Activated T-cell treated with anti-CD3 and anti-CD28 coated beads for 48 hours (primary cell): Measurements from ENCODE around the gene PHF21A.

Experiments used
- DNase-seq: peaks from one replicate; pipeline ENCODE4 v3.0.0-alpha.2; 2020; ENCODE audit warnings: low read depth

The PHF21A gene

DNA sequence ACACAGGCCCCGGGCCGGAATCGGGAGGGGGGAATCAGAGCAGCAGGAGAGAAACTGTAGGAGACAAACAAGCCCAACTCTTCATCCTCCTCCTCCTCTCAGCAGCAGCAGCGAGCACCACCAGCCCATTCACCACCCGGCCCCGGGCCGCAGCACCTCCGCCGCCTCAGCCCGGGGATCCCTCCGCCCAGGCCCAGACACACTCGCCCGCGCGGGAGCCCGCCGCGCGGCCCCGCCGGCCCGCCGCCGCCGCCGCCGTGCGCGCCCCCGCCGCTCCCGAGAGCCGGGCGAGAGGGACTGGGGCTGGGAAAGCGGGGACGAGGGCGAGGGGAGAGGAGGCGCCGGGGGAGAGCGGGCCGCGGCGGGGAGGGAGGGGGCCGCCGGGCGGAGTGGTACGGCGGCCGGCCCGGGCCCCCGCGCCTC lies at the start of gene PHF21A:
Gene PHF21A (minus strand): TSS at position 154 of the 423 bp plus-strand sequence. CDS start 37,235 bp downstream, outside the sequence.
- DNase-seq = peak; percentile 92

- DNase-seq = no peak
These were observed 49.5 kb upstream of the PHF21A start for GRCh38 chr11:46170797-46171196.

- peak; percentile 14 for DNase-seq
These were observed 41.4 kb upstream of the PHF21A start for GRCh38 chr11:46162700-46163099.

DNA sequence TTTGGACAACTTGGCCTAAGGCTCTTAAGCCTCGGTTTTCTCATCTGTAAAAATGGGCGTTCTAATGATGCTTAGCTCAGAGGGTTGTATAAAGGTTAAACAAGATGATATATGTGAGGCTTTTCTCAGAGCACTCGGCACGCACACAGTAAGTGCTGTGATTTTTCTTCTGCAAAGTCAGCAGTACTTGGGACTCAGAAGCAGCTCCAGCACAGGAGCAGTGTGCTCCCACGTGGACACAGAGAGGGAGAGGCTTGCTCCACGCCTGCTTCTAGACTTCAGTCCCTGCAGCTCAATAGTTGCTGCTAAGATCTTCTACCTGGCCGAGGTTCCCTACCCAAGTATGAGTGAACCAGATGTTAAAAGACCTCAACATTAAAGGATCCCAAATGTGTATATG lies 39.9 kb upstream of the PHF21A start:
- DNase-seq = no peak

DNA sequence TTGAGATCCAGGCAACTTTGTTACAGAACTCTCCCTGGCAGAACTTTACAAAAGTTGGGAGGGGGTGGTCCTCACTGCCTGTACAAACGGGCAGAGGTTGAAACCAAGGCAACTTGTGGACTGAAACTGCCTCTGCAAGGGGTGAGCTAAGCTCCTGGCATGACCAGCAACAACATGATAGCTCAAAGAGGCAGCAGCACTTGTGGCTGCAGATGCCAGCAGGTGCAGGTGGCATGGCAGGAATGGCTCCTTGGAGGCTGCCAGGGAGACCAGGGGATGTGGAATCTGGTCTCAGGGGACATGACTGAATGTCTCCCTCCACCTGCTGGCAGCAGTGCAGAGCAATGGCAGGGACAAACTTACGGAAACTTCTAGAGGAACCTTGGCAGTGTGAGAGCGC lies 38.8 kb upstream of the PHF21A start:
- DNase-seq = no peak

- no peak for DNase-seq
These were observed 38.4 kb upstream of the PHF21A start for GRCh38 chr11:46159680-46160079.

GRCh38 chr11:46149826-46150225 lies 28.6 kb upstream of the PHF21A start:
- DNase-seq = no peak

DNA sequence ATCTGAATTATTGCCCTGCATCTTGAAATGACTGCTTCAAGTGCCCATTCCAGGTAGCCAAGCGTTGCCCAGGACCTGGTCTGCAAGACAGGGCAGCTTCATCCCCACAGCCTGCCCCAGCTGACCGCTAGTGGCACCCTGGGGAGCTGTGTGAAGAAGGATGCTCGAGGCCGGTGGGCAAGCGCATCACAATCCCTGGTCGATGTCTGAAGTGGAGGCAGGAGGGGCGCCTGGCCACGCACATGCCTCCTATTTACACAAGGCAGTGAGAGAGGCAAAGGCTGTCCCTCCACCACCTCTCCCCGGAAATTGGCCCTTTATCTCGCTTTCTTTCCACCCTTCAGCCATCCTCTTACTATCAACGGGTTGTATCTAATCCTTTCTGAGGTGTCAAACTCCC lies 28.1 kb upstream of the PHF21A start:
- DNase-seq = no peak

GRCh38 chr11:46144741-46145140 lies 23.5 kb upstream of the PHF21A start:
- no peak for DNase-seq

DNA sequence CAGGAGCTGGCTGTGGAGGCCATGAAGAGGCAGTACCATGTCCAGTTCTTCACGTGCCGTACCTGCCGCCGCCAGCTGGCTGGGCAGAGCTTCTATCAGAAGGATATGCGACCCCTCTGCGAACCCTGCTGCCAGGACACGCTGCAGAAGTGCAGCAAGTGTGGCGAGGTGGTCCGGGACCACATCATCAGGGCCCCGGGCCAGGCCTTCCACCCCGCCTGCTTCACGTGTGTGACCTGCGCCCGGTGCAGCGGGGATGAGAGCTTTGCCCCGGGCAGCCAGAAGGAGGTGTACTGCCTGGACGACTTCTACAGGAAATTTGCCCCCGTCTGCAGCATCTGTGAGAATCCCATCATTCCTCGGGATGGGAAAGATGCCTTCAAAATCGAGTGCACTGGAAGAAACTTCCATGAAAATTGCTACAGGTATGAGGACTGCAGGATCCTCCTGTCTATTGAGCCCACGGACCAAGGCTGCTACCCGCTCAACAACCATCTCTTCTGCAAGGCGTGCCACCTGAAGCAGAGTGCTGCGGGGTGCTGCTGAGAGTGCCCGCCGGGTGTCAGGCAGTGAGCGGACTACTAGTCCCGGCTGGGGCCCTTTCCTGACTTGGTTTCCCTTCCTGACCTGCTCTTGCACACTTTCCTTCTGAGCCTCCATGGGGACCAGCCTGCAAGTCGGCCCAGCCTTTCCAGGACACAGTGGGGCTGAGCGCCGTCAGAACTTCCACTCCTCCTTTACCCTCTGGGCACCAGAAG lies 22.0 kb upstream of the PHF21A start:
- DNase-seq = no peak

- DNase-seq = no peak
These were observed 21.3 kb upstream of the PHF21A start for GRCh38 chr11:46142561-46142960.

DNA sequence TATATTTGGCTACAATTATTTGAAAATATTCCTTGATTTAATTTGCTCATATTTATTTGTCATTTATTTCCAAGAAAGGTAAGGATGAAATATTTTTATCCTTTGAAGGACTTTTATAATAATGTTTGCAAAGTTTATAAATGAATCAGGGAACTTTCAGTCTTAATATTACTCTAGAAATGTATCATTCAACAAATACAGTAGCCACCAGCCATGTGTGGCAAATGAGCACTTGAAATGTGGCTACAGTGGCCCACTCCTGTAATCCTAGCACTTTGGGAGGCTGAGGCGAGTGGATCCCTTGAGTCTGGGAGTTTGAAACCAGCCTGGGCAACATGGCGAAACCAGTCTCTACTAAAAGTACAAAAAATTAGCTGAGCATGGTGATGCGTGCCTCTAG lies 20.3 kb upstream of the PHF21A start:
- no peak for DNase-seq

GRCh38 chr11:46134540-46134939 lies 13.3 kb upstream of the PHF21A start:
- DNase-seq = no peak

- DNase-seq = no peak
These were observed 12.8 kb upstream of the PHF21A start for GRCh38 chr11:46134061-46134460.

DNA sequence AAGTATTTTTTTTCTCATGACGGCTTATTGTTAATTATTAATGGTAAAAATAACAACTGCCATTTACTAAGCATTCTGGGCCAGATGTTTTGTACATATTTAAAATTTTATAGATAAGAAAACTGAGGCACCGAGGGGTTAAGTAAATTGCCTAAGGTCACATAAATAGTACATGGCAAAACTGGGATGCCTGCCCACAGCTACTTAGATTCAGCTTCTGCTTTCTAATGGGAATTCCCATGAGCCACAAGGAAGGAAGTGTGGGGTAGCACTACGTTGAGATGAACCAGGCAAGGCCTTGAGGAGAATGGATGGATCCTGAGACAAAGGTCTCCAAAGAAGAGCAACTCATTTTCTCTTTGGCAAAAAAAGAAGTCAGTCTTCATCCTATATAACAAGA lies 11.9 kb upstream of the PHF21A start:
- no peak for DNase-seq

GRCh38 chr11:46130286-46130940 lies 9.2 kb upstream of the PHF21A start:
- DNase-seq = no peak

- no peak for DNase-seq
These were observed 7.9 kb upstream of the PHF21A start for GRCh38 chr11:46129133-46129532.

GRCh38 chr11:46127150-46127638 lies 5.9 kb upstream of the PHF21A start:
- peak; percentile 32 for DNase-seq

GRCh38 chr11:46125284-46125683 lies 4.0 kb upstream of the PHF21A start:
- no peak for DNase-seq

DNA sequence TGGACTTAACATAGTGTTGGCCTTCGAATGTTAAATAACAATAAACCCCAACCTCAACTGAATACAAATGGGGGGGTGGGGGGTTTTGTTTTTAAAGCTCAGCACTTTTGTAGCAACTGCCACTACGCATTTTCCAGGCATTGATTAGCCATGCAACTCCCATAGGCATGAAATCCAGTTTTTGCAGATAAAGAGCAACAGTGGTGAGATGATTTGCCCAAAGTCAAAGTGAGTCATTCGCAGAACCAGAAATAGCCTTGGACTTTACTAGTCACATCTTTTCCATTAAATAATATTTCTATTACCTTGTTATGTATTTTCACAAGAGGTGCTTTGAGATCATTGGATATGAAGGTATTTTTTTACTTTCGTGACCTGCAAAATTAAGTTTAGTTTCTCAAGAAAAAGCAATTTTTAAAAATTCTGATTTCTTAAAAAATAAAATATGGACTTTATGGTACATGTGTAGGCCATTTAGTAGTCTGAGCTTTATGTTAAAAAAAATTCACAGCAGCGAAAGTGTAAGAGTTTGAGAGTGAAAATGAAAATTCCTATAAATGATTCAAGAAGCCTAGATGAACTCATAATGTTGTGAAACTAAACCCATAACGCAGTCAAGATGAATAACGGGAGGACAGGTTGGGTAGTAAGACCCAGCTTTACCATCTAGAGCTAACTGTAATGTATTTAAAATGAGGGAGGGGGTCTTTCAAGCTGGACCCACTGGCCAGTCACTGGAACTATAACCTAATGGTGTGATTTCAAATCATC lies 1.9 kb upstream of the PHF21A start:
- no peak for DNase-seq

DNA sequence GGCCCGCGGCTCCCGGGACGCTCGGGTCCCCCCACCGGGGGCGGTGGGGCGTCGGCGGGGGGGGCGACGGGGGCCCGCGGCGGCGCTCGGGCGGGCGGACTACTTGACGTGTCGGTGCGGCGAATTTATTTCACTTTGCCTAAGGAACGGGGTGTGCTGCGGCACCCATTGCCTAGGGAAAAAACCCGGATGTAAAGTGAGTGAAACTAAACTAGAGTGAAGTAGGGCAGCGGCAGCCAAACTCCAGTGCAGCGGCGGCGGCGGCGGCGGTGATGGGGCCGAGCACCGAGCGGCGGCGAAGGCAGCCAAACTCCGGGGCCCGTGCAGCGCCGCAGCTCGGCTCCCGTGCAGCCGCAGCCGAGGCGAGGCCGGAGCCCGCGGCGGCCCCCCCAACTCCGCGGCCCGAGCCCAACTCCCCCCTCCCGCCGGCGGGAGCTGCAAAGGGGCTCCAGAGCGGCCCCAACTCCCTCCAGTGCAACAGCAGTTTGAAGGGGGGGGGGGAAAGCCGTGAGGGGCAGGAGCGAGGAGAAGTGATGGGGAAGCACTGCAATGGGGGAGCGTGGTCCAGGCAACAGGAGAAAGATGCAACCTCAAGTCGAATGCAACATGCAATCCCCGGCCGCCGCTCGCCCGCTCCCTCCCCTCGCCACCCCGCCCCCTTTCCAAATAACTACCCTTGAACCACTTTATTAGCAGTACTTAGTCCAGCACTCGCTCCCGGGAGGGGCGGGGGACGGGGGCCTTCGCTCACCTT lies 647 bp upstream of the PHF21A start:
- peak; percentile 65 for DNase-seq
